Brain microvascular endothelial cell (primary cell): ENCODE measurements around the gene ARV1.

Experiments used
- DNase-seq: peaks from one replicate; pipeline ENCODE4 v3.0.0-alpha.2; 2020
- H3K27ac ChIP-seq: fragments of 250-450 bp; sonication (Bioruptor Pico); 2 replicates; pipeline ENCODE4 v1.5.1; 2020; ENCODE audit warnings: mild to moderate bottlenecking, moderate library complexity
- H3K27me3 ChIP-seq: fragments of 250-450 bp; sonication (Bioruptor Pico); replicated peaks from 2 replicates; pipeline ENCODE4 v1.5.1; 2020; ENCODE audit warnings: mild to moderate bottlenecking
- H3K36me3 ChIP-seq: fragments of 250-450 bp; sonication (Bioruptor Pico); replicated peaks from 2 replicates; pipeline ENCODE4 v1.5.1; 2020; ENCODE audit warnings: mild to moderate bottlenecking
- H3K4me3 ChIP-seq: 2 replicates; pipeline ENCODE4 v1.5.1; 2011; ENCODE audit warnings: low read depth, mild to moderate bottlenecking, control low read depth, low read length, moderate library complexity
- in situ Hi-C: cut with HindIII; loops from 2 replicates; pipeline ENCODE4 v1.10.0; 2017; ENCODE audit warnings: low sequenced_read_pairs, low pct_ligation_motif_present
- TF ChIP-seq, protein P1 (sequence below): IDR thresholded peaks from 2 replicates; pipeline ENCODE4 v1.5.1; 2011; ENCODE audit warnings: low read depth, mild to moderate bottlenecking, moderate library complexity, low read length, control low read depth, inconsistent platforms; ENCODE audit errors: missing control alignments

Gene ARV1

DNA sequence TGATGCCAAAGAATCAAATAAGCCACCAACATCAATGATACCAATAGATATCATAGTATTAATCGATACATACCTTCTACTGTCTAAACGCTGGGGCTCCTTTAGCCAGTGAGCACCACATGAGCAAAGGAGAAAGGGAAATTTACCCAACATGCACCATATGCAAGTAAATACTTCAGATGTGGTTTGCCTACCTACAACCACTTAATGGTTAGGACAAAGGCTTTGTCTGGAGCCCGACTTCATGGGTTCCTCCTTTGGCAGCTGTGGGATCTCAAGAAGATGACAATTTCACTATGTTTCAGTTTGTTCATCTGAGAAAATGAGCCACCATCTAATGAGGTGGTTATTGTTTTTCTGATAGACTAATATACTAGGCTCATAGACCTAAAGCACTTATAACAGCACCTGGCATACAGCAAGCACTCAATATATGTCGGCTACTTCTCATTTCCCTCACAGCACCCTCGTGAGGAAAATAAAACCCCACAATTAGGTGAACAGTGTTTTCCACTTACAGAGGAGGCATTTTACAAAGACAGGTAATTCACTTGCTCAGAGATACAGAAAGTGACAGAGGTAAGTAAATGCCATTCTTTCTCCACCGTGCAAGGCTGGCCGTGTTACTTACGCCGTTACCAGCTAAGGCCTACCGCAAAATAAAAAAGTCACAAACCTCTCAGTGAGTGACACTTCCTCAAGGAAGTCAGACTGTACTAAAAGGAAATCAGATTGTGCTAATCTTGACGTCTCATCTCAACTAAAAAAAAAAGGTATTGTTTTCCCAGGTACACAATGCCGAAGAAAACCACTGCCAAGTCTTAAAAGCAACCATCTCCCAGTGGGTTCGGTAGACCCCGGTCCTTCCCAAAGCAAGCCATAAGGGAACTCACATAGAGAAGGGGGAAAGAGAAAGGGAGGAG is 1.8 kb upstream of the ARV1 start:
- TF ChIP-seq, protein P1, sequence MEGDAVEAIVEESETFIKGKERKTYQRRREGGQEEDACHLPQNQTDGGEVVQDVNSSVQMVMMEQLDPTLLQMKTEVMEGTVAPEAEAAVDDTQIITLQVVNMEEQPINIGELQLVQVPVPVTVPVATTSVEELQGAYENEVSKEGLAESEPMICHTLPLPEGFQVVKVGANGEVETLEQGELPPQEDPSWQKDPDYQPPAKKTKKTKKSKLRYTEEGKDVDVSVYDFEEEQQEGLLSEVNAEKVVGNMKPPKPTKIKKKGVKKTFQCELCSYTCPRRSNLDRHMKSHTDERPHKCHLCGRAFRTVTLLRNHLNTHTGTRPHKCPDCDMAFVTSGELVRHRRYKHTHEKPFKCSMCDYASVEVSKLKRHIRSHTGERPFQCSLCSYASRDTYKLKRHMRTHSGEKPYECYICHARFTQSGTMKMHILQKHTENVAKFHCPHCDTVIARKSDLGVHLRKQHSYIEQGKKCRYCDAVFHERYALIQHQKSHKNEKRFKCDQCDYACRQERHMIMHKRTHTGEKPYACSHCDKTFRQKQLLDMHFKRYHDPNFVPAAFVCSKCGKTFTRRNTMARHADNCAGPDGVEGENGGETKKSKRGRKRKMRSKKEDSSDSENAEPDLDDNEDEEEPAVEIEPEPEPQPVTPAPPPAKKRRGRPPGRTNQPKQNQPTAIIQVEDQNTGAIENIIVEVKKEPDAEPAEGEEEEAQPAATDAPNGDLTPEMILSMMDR: no peak
- no peak overlapping the region for H3K4me3 ChIP-seq
- no peaks in the 10 kb centered on the region for H3K27me3 ChIP-seq
- in situ Hi-C loops: no loop called here
- H3K36me3 ChIP-seq: no peaks in the 10 kb centered on the region
- H3K27ac ChIP-seq: no peak overlapping the region
- no peak for DNase-seq

DNA sequence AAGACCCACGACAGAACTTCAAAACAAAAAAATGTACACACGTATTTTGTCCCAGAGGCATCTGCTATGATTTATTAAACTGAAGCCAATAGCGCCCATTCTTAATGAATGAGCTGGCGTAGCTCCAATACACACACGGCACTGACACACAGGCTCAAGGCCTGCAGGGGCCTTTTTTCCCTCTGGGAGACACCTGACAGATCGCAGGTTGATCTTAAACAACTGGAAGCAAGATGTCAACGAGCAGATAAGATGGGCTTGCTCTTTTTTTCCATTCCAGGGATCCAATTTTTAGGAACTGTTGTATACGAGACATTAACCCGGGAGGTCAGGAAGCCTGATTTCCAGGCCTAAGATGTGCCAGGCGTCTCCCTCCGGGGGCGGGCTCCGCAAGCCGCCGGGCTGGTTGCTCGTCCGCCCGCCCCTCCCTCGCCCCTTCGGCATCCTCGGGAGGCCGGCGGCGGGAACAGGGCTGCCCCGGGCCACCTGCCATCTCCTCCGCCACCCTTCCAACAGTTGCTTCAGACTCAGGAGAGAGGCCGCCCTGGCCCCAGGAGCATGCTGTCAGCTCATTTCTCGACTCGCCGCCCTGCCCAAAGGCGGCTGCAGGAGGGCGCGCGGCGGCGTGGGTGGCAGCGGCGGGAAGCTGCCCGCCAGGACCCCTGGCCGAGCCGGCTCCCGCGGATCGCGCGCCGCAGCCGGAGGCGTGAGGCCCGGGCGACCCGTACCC is 968 bp upstream of the ARV1 start:
- TF ChIP-seq, protein P1: no peak
- Histone ChIP-seq H3K4me3 (peak overlapping the region; percentile 89), H3K27ac (no peak overlapping the region), H3K27me3 (no peaks in the 10 kb centered on the region), H3K36me3 (no peaks in the 10 kb centered on the region)
- in situ Hi-C loops: no loop called here
- DNase-seq: no peak

DNA sequence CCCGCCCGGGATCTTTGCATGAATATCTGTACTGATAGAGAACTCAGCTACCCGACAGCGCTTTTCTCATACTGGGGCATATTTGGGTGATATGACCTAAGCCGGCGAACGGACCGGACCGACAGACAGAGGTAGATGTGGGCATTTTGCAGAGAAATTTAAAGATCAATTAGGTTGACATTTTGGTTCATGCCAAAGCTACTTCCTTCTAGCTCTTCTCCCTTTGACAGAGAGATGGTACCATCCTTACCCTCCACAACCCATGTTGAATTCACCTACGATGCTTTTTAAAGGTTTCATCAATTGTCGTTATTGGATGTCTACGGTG is 459 bp downstream of the ARV1 start:
- Histone ChIP-seq H3K4me3 (peak overlapping the region; percentile 89), H3K27me3 (no peaks in the 10 kb centered on the region), H3K27ac (no peak overlapping the region), H3K36me3 (no peaks in the 10 kb centered on the region)
- DNase-seq: no peak
- TF ChIP-seq, protein P1: no peak
- in situ Hi-C loops: no loop called here

DNA sequence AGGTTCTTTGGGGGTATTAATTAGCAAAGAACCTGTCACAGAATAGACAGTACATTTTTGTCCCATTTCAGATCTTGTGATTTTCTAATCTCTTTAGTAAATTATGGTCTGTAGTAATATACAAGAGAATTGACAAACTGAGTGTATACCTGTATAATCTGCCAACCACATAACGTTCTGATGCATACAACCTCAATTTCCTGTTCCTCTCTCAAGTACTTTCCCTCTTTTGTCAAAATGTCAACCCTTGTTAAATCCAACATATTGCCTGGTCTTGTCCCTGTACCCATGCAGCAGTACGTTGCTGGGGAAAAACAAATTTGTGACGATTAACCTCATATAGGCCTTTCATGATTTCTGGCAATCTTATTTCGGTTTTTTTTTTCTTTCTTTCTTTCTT is 1.1 kb downstream of the ARV1 start:
- TF ChIP-seq, protein P1: no peak
- in situ Hi-C loops: no loop called here
- no peaks in the 10 kb centered on the region for H3K27me3 ChIP-seq
- H3K4me3 ChIP-seq: no peak overlapping the region
- H3K27ac ChIP-seq: no peak overlapping the region
- DNase-seq: no peak
- no peaks in the 10 kb centered on the region for H3K36me3 ChIP-seq

DNA sequence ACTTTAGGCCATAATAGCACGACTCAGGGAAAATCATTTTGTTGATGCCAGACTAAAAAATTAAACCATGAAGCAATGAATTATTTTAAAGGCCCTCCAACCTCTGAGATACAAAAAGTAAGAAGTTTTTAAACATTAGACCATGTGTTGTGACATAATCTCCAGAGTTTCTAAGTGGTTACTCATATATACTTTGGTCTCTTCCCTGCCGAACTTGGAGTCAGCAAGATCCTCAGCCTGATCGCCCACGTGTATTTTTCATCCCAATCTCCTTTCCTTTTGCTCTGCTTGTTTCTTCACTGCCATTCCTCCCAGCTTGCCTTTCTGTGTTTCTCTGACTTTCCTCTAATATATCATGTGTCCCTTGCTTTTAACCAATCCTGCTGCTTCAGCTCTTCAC is 3.8 kb downstream of the ARV1 start:
- peak; percentile 20 for DNase-seq
- TF ChIP-seq, protein P1: no peak
- Histone ChIP-seq H3K36me3 (no peaks in the 10 kb centered on the region), H3K27me3 (no peaks in the 10 kb centered on the region), H3K4me3 (no peak overlapping the region), H3K27ac (no peak overlapping the region)
- in situ Hi-C loops: no loop called here
